H54 (cell line): Measurements from ENCODE around the gene NRARP.

Source experiments
- DNase-seq: peaks from one replicate; pipeline ENCODE4 v3.0.0; 2011; ENCODE audit warnings: low spot score, mixed read lengths; ENCODE audit not compliant: insufficient read length
- FAIRE-seq: peaks from 3 replicates; lab custom pipeline; 2011; peaks lifted over from hg19 to GRCh38; lab: Jason Lieb, UNC
- POLR2A ChIP-seq: IDR thresholded peaks from 2 replicates; pipeline ENCODE4 v1.6.1; 2011; ENCODE audit warnings: low read depth, mild to moderate bottlenecking, low read length

Gene NRARP

GRCh38 chr9:137250329-137251193 lies 51.5 kb downstream of the NRARP start:
- FAIRE-seq, result no peak
- no peak for TF ChIP-seq POLR2A

More at GRCh38 chr9:137250329-137251193, 51.5 kb downstream of the NRARP start:
- no peak for DNase-seq
